ENCODE data around the gene E2F7. TPM values are rescaled to one million over a fixed set of nuclear protein-coding genes. Genes with fewer than 3 reads are reported as not detected.

E2F7 gene
- polyA plus RNA-seq, 1 of the 3 experiments (the other 2 are of a cell fraction) = 8.8 TPM

DNA sequence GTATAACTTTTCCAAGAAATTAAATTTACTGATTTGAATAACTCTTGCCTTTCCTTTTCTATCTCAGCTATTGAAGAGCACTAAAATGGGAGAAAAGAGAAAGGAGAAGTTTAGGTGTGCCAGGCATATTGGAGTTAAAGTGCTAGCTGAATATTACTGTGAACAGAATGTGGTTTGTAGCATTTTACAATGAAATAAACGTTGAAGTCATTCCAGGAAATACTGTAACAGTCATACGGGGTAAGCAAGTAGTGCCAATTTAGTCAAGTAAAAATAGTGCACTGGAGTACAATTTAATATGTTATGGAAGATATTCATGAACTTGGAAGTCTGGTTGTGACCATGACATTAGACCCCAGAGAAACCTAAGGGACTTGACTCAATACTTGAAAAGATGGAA is 62.1 kb downstream of the E2F7 start:
- no peak for TF ChIP-seq TEAD4 (IDR thresholded peaks at IDR 0.05; ENCODE audit: borderline replicate concordance, insufficient read depth)
- TF ChIP-seq RCOR1 (IDR thresholded peaks at IDR 0.05; ENCODE audit: low read length) = no peak
- TF ChIP-seq, protein P1, sequence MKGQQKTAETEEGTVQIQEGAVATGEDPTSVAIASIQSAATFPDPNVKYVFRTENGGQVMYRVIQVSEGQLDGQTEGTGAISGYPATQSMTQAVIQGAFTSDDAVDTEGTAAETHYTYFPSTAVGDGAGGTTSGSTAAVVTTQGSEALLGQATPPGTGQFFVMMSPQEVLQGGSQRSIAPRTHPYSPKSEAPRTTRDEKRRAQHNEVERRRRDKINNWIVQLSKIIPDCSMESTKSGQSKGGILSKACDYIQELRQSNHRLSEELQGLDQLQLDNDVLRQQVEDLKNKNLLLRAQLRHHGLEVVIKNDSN (IDR thresholded peaks at IDR 0.05; ENCODE audit: borderline replicate concordance, low read depth) = no peak
- no peak for TF ChIP-seq RFX5 (IDR thresholded peaks at IDR 0.05; ENCODE audit: low read length)
- no peak for TF ChIP-seq EP300 (IDR thresholded peaks at IDR 0.05; ENCODE audit: borderline replicate concordance in 1 of 2, low read depth in 1 of 2, low read length in 1 of 2)
- no peak for TF ChIP-seq FOXJ3 (CRISPR knock-in tag; IDR thresholded peaks at IDR 0.05)
- TF ChIP-seq IRF3 (IDR thresholded peaks at IDR 0.05; ENCODE audit: low read depth, low read length) = no peak
- no peak for TF ChIP-seq ELF1 (IDR thresholded peaks at IDR 0.05)
- no peak for TF ChIP-seq JUND (IDR thresholded peaks at IDR 0.05)
- no peak for TF ChIP-seq MXI1 (IDR thresholded peaks at IDR 0.05; ENCODE audit: low read depth, low read length)
- no peak for TF ChIP-seq CTCF (IDR thresholded peaks at IDR 0.05)
- TF ChIP-seq RXRA (IDR thresholded peaks at IDR 0.05; ENCODE audit: borderline replicate concordance, low read depth) = no peak
- no peak for TF ChIP-seq YY1 (IDR thresholded peaks at IDR 0.05; ENCODE audit: low read depth)
- TF ChIP-seq EZH2phosphoT487 (IDR thresholded peaks at IDR 0.05; ENCODE audit: borderline replicate concordance, low read depth) = no peak
- no peak for TF ChIP-seq TCF12 (IDR thresholded peaks at IDR 0.05)
- no peak for TF ChIP-seq NRF1 (IDR thresholded peaks at IDR 0.05; ENCODE audit: low read depth, low read length)
- no peak for TF ChIP-seq FOSL2 (IDR thresholded peaks at IDR 0.05; ENCODE audit: borderline replicate concordance, low read depth)
- TF ChIP-seq NFIC (IDR thresholded peaks at IDR 0.05; ENCODE audit: borderline replicate concordance) = no peak
- WGBS (ENCODE audit: low lambda C conversion rate) = 39% methylated on average over 2 of the region's 2 CpGs

More for the DNA sequence above, 62.1 kb downstream of the E2F7 start:
- Histone ChIP-seq H3K36me3 (replicated peaks in 1 of 2; ENCODE audit: control insufficient read depth in 1 of 2, insufficient read depth in 2 of 2, low read length in 1 of 2) (no peaks in the 10 kb centered on the region), H3K79me2 (ENCODE audit: insufficient read depth) (no peaks in the 10 kb centered on the region), H3F3A (replicated peaks; ENCODE audit: insufficient read depth) (peaks cover 3% of the 10 kb centered on the region), H3K9me3 (no peaks in the 10 kb centered on the region), H3K4me1 (ENCODE audit: control insufficient read depth in 1 of 2, insufficient read depth in 2 of 2, low read depth in 1 of 2, low read length in 1 of 2) (peaks cover 0 to 2% of the 10 kb centered on the region in 2 experiments; a peak in 1 of 4 replicates), H3K27me3 (ENCODE audit: insufficient read depth) (no peaks in the 10 kb centered on the region), H4K20me1 (ENCODE audit: insufficient read depth) (no peaks in the 10 kb centered on the region), H3K4me2 (no peak overlapping the region), H3K9ac (no peak overlapping the region), H3K27ac (ENCODE audit: low read depth in 2 of 2, low read length in 1 of 2) (no peak overlapping the region), H2AFZ (ENCODE audit: low read depth) (no peak overlapping the region), H3K9me2 (no peaks in the 10 kb centered on the region), H3K4me3 (ENCODE audit: low read depth in 2 of 2, low read length in 1 of 2) (no peak overlapping the region)
- ChIA-PET CTCF (no interaction called here), POLR2A (no interaction called here)
- no peak for DNase-seq

All from SK-N-SH (cell line).